Measurements from ENCODE around the gene CALU.

DNA sequence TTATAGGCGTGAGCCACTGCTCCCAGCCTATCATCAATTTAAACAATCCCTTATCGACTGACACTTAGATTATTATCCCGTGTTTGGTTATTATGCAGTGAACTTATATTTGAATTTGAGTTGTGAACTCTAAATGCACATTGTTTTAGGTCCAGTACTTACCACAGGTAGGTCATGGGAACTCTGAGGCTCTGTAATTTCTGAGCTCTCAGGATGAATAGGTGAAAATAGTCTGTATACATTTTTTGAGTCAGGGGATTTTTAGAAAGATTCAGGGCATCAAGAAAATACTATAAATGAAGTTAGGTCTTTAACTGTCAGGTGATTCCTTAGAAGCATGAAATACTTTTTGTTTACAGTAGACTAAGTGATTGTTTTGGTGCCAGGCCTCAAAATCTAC is 61.4 kb downstream of the CALU start:
- TF ChIP-seq POLR2A (IDR thresholded peaks at IDR 0.05; ENCODE audit: low read length) (no peak), GATA1 (IDR thresholded peaks at IDR 0.05; ENCODE audit: low read depth, low read length) (no peak)

Measured in erythroblast (primary cell).